Measurements from ENCODE around the gene SLC30A3.
A peak's percentile ranks its signal among the peaks of the same experiment; 100 is the strongest.

Gene SLC30A3

DNA sequence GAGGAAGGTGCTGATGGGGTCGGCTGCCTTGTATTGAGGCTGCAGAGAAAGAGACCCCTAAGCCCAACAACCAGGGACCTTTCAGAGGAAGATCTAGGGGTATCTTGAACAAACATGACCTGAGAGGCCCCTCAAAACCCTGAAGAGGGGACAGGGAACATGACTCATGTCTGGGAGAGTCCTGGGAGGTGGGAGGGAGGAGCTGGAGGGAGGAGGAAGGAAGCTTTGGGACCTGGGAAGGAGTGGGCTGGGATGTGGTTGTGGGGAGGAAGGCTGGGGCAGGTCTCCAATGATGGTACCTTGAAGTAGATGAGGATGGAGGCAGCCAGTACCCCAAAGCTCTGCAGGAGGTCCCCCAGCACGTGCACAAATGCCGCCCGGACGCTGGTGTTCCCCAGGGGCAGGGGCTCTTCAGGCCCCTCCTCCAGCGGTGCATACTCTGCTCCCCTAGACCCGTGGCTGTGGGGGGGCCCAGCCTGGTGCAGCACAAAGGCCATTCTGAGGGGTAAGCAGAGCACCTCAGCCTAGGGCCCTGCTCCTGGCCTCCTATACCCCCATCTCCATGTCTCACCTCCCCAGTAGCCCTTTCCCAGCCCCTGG, 5.9 kb downstream of the SLC30A3 start:
- no peak for DNase-seq (ENCODE audit: low spot score)

DNA sequence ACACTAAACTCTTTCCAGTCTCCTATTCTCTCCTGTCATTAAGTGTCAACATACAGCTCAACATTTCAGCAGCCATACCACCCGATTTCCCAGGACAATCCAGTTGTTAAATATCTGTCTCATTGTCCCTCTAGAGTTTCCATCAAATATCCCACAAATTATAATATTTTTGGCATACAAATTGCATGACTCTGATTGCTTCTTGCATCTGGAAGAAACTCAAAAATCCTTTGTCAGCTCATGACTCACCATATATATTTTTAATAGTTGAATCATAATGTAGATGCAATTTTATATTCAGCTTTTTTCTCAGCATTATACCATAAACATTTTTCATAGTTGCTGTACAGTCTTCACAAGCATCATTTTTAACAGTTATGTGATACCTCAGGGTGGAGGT, 7.2 kb downstream of the SLC30A3 start:
- no peak for DNase-seq (ENCODE audit: low spot score)

DNA sequence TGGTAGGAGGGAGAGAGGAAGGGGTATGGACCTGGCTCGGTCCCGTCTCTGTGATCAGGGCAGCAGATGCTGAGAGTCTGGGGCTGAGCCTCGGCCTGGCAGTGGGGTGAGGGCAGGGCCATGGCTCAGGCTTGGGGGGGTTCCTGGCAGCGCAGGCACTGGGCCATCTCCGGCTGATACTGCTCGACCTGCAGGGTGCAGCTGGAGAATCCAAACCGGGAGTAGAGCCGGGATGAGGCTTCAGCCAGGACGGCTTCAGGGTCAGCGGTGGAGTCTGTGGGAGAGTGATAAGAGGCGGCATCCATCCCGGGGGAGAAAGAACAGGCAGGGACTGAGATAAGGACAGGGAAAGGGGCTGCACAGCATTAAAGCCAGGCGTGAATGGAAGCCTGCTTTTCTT, 7.7 kb downstream of the SLC30A3 start:
- DNase-seq (ENCODE audit: low spot score), result no peak

DNA sequence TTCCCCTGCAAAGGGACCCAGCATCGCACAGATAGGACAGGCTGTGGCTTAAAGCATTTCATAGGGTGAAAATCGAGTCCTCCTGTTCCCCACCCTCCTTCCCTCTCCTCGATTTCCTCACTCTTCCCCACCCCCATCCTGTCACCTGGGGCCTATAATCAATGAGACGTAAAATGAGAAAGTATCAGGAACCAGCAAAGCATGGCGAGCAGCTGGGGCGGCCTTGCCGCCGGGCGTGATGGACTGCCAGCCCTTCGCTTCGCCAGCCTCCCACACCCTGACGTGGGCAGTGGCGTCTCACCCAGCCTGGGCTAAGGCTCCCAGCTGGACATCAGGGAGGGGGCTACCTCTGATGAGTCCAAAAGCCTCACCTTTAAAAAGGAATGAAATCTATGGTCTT, 11.1 kb downstream of the SLC30A3 start:
- DNase-seq (ENCODE audit: low spot score), result no peak

DNA sequence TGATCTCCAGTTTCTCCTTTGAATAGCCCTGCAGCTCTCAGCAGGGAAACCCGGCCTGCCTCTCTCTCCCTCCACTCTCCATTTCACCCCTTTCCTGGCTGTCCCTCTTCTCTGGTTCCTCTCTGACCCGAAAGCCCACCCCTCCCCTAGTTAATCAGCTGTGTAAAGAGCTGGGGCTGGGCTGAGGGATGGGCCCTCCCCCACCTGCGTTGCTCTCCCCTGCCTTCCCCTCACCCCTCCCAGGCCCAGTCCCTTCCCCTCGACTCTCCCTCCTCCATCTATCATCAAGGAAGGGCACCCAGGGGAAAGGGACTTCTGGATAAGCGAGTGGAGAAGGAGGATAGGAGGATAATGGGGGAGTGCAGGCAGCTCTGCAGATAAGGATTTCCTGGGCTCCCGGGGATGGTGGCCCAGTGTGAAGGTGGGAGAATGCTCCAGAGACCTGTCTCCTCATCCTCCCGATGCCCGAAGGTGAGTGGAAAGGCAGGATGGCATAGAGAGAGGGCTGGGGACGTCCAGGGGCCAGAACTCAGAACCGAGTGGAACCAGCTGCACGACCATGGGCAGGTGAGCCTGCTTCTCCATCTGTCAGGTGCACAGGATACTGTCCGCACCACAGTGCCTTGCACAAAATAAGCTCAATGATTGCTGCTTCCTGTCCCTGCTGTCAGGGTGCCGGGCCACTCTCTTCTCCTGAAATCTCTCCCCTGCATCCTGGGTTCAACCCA, 12.0 kb downstream of the SLC30A3 start:
- DNase-seq (ENCODE audit: low spot score), result no peak

DNA sequence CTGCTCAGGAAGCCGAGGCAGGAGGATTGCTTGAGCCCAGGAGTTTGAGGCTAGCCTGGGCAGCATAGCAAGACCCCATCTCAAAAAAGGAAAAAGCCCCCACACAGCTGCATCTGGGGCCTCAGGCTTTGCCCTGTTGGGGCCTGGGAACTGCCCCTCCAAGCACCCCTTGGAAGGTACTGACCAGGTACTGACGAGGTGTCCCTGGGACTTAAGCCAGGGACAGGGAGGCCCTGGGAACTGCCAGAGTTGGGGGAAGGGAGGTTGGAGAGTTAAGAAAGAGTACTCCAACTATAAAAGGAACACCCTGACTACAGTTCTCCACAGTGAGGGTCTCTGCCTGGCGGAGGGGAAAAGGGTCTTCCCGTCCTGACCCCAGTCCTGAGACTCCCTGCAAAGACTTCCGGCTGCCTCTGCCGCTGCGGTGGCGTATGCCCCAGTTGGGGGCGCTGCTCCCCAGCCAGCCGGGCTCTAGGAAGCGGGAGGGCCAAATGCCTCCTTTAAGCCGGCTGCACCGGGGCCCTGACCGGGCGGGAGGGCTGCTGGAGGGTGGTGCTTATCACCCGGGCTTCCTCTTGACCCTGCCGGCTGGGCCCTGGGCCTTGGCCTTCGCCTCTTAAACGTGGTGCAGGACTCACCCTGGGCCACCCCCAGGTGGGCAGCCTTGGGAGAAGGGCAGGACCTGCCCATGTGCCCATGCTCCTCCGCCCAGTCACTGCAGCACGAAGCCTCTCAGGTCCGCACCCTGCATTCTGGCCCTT, 12.8 kb downstream of the SLC30A3 start:
- peak; percentile 37 for DNase-seq (ENCODE audit: low spot score)

DNA sequence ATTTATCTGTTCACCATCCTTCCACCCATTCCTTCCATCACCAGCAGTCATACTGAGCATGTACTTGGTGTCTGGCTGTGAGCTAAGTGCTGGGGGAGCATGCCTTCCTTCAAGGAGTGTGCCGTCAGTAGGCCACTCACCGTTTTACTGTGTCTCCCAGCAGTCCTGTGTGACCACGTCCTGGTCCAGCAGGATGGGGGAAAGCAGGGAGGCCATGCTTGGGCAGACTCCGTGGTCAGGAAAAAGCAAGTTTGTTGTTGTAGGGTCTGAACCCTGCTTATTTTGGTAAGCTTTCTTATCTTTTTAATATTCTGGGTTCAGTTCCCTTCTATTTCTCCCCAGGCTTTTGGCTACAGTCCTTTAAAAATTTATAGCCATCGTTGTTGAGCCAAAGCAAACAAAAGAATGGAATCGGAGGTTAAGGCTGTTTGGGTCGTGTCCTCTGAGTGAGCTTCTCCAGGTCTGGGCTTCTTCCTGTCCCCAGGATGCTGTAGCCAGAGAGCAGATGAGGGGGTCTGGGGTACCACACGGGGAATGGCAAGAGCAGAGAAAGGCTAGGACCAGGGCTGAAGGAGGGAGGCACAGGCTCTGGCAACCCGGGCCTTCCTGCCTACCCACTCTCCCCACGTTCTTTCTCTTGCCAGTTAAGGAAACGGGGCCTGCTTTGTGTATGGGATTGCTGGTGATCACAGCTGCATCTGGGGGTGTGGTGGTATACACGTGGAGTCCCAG, 13.5 kb downstream of the SLC30A3 start:
- no peak for DNase-seq (ENCODE audit: low spot score)

DNA sequence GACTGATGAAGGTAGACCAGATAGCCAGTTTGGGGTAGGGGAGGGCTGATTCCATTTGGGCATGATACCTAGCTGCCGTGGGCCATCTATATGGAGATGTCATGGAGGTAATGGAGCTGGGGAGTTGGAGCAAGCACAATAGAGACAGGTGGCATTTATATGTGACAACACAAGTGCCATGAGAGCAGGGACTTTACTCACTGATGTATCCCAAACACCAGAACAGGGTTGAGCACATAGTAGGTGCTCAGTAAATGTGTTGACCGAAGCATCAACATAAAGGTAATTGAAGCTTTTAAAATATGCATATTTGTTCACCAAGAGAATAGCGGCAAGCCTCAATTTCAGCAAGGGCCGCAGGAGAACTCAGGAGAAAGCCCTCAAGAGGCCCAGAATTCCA, 15.0 kb downstream of the SLC30A3 start:
- no peak for DNase-seq (ENCODE audit: low spot score)

DNA sequence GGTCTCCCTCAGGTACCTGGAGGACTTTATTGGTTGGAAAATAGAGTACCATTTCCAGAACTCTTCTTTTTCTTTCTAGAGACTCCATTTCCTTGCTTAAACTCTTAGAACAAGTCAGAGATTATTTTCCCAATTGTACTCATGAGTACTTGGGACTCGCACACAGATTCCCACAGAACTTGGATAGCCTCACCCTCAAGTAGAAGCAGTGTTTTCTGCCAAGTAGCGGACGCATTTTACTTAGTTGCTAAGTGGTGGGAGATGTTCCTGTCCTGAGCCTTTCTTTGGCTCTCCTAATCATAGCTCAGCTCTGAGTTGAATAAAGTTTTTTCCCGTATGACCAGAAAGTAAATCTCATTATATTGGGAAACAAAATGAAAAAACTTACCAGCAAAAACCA, 17.2 kb downstream of the SLC30A3 start:
- no peak for DNase-seq (ENCODE audit: low spot score)

DNA sequence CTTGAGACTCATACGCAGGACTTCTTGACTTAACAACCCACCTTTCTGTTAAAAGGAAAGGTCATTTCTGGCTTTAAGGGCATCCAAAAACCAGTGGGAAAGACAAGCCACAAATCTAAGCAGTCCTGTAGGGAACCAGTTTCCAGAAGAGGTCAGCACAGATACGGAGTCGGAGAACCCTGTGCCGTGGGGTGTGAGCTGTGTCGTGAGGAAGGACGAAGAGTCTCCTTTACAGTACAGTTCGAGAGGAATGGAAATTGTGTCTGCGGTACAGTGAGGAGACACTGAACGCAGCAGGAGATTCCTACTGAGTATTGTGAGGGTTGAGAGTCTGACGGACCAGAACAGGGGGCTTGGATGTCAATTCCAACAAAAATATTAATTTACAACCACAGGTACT, 17.7 kb downstream of the SLC30A3 start:
- DNase-seq (ENCODE audit: low spot score), result no peak

DNA sequence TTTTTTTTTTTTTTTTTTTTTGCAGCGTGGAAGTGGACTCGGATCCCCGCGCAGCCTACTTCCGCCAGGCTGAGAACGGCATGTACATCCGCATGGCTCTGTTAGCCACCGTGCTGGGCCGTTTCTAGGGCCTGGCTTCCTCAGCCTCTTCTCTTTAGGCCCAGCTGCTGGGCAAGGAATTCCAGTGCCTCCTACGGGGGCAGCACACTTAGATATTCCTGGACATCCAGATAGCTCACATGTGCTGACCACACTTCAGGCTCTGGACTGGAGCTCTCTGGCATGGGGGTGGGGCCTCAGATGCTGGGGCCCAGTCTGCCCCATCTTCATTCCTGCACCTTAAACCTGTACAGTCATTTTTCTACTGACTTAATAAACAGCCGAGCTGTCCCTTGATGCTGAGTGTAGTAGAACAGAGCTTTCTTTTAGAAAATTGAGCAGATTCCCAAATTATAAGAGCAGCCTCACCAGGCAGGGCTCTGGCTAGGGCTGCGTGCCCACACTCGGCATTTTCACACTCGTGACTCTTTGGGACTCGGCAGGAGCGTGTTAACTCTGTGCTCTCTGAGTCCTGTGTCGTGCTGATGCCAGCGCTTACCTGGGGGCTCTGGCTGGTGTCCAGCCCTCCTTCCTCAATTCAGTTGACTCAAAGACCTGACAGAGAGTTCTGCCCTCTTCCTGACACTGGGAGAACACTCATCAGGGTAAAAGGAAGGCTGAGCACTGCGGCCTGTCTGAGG, 19.3 kb downstream of the SLC30A3 start:
- no peak for DNase-seq (ENCODE audit: low spot score)

DNA sequence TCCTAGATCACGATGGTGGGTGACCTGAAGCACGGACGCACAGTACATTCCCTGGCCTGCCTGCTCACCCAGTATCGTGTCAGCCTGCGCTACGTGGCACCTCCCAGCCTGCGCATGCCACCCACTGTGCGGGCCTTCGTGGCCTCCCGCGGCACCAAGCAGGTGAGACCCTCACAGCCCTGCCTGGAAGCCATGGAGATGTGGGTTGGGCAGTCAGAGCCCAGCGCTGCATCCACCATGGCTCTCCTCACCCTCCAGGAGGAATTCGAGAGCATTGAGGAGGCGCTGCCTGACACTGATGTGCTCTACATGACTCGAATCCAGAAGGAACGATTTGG, 20.3 kb downstream of the SLC30A3 start:
- DNase-seq (ENCODE audit: low spot score), result no peak

DNA sequence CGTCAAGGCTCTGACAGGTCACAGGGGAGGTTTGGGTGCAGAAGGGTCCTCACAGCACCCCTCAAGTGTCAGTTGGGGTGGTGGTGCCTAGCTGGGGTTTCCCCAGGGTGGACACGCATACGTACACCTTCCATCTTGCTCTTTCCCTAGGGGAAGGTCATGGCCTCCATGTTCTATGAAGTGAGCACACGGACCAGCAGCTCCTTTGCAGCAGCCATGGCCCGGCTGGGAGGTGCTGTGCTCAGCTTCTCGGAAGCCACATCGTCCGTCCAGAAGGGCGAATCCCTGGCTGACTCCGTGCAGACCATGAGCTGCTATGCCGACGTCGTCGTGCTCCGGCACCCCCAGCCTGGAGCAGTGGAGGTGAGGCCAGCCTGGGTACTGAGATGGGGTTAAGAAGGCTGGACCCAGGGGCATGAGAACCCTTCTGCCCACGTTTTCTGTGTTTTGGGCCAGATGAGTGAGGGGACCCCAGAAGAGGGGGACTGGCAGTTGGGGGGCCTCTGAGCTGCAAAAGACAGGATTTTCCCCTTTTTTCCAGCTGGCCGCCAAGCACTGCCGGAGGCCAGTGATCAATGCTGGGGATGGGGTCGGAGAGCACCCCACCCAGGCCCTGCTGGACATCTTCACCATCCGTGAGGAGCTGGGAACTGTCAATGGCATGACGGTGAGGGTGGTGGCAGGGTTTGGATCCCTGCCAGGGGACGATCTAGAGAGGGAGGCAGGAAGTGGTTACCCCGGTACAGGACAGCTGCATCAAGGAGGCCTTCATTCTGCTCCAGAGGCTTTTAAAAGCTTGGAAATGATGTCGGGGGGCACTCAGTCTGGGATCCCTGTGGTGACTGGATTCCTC, 20.9 kb downstream of the SLC30A3 start:
- no peak for DNase-seq (ENCODE audit: low spot score)

DNA sequence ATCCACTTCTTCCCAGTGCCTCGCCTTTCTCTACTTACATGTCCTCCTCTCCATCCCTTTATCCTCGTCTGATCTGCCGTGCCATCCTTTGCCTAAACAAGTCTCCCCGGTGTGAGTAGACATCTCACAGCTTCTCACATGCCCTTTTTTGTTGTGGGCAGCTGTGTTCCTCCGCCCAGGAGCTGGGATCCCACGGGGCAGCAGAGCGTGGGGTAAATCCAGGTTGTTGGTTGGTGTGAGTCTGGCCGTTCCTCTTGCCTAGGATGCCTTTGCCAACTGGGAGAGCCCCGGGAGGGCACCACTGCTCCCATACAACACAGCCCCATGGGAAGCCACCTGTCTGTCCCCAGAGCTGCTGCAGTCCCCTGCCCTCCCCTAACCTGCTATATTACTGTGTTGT, 22.4 kb downstream of the SLC30A3 start:
- no peak for DNase-seq (ENCODE audit: low spot score)

DNA sequence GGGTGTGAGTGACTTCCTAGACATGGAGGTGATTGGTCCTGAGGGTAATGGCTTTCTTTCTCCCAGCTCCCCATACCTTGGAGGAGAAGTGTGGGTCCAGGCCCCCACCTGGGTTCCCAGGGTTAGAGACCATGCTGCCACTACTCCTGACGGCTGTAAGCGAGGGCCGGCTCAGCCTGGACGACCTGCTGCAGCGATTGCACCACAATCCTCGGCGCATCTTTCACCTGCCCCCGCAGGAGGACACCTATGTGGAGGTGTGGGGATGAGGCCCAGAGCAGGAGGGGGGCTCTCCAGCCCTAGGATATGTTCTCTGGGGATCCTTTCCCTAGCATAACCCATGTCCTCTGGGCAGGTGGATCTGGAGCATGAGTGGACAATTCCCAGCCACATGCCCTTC, 23.9 kb downstream of the SLC30A3 start:
- no peak for DNase-seq (ENCODE audit: low spot score)

DNA sequence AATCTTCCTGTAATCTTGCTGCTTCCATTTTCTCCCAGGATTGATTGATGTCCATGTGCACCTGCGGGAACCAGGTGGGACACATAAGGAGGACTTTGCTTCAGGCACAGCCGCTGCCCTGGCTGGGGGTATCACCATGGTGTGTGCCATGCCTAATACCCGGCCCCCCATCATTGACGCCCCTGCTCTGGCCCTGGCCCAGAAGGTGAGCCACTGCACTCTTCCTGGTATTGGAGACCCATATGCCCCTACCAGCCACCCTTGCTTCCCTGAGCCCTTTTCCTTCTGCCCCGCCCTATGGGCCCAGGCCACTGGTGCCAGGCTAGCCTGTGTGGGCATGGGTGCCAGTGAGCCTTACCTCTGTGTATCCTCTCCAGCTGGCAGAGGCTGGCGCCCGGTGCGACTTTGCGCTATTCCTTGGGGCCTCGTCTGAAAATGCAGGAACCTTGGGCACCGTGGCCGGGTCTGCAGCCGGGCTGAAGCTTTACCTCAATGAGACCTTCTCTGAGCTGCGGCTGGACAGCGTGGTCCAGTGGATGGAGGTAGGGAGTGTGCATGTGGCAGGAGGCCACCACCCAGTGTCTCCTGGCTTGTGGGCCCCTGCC, 25.4 kb downstream of the SLC30A3 start:
- no peak for DNase-seq (ENCODE audit: low spot score)

DNA sequence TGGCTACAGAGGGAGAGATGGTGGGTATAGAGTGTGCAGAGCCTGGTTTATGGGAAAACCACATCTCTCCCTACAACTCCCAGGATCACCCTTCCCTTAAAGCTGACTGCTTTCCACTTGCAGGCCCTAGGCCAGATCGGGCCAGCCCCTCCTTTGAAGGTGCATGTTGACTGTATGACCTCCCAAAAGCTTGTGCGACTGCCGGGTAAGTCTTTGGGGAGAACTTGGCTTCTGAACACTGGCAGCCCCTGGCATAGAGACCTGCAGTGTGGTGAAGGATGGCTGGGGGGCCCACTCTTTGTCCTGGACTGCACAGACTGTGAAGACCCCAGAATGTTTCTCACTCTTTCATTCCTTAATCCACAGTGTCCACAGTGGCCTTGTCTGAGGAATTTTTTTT, 26.2 kb downstream of the SLC30A3 start:
- DNase-seq (ENCODE audit: low spot score), result no peak

DNA sequence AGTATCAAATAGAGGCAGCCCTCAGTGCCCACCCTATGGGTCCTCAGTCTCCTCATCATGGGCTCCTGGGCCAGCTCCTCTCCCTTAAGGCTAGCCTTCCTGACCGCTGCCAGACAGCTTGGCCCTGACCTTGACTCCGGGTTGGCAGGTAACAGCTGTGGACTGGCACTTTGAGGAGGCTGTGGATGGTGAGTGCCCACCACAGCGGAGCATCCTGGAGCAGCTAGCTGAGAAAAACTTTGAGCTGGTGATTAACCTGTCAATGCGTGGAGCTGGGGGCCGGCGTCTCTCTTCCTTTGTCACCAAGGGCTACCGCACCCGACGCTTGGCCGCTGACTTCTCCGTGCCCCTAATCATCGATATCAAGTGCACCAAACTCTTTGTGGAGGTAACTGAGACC, 26.7 kb downstream of the SLC30A3 start:
- no peak for DNase-seq (ENCODE audit: low spot score)

DNA sequence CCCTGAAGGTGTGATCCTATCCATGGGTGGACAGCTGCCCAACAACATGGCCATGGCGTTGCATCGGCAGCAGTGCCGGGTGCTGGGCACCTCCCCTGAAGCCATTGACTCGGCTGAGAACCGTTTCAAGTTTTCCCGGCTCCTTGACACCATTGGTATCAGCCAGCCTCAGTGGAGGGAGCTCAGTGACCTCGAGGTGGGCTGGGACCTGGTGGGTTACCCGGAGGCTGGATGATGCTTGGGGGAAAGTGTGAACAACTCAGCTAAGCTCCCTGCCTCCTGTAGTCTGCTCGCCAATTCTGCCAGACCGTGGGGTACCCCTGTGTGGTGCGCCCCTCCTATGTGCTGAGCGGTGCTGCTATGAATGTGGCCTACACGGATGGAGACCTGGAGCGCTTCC, 29.5 kb downstream of the SLC30A3 start:
- no peak for DNase-seq (ENCODE audit: low spot score)

DNA sequence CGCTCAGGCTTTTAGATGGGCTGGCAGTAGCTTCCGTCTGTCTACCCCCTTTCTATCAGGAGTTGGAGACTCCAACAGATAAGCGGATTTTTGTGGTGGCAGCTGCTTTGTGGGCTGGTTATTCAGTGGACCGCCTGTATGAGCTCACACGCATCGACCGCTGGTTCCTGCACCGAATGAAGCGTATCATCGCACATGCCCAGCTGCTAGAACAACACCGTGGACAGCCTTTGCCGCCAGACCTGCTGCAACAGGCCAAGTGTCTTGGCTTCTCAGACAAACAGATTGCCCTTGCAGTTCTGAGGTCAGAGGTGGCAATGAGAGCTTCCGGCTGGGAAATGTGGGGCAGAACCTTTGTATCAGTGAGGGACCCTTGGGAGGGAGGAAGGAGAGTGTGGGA, 30.9 kb downstream of the SLC30A3 start:
- no peak for DNase-seq (ENCODE audit: low spot score)

DNA sequence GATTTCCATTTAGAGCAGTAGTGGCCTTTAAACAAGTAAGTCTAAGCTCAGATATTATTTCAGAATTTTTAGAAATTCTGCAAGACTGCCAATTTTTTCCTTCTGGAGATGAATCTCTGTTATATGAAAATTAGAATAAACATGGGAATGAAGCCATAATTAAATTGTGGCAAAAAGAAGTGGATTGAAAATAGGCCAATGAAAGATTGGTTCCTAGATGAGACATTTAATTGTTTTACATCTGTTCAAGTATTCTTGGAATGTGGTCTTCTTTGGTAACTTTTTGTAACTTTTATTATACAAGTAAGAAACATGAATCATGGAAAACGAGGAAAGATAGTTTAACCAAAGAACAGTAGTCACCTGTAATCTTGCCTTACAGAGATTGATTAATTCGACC, 35.3 kb downstream of the SLC30A3 start:
- no peak for DNase-seq (ENCODE audit: low spot score)

Measured in COLO829 (cell line).